Neuron (in vitro differentiated cells): Measurements from ENCODE around the gene LY6G5B.

Experiments
- H2AFZ ChIP-seq: one replicate; pipeline ENCODE4 v1.6.1; 2013; ENCODE audit warnings: low read depth, mild to moderate bottlenecking, inconsistent platforms, low read length, moderate library complexity
- H3K27me3 ChIP-seq: one replicate; pipeline ENCODE4 v1.6.1; 2013; ENCODE audit warnings: low read length; ENCODE audit not compliant: insufficient read depth
- H3K36me3 ChIP-seq: one replicate; pipeline ENCODE4 v1.6.1; 2013; ENCODE audit warnings: low read length; ENCODE audit not compliant: insufficient read depth
- H3K4me1 ChIP-seq: one replicate; pipeline ENCODE4 v1.6.1; 2013; ENCODE audit warnings: low read length; ENCODE audit not compliant: insufficient read depth
- H3K4me3 ChIP-seq: 2 replicates; pipeline ENCODE4 v1.5.1; 2013; ENCODE audit warnings: mild to moderate bottlenecking, low read length, moderate library complexity
- H3K9me3 ChIP-seq: one replicate; pipeline ENCODE4 v1.6.1; 2013; ENCODE audit warnings: low read length

Gene LY6G5B

DNA sequence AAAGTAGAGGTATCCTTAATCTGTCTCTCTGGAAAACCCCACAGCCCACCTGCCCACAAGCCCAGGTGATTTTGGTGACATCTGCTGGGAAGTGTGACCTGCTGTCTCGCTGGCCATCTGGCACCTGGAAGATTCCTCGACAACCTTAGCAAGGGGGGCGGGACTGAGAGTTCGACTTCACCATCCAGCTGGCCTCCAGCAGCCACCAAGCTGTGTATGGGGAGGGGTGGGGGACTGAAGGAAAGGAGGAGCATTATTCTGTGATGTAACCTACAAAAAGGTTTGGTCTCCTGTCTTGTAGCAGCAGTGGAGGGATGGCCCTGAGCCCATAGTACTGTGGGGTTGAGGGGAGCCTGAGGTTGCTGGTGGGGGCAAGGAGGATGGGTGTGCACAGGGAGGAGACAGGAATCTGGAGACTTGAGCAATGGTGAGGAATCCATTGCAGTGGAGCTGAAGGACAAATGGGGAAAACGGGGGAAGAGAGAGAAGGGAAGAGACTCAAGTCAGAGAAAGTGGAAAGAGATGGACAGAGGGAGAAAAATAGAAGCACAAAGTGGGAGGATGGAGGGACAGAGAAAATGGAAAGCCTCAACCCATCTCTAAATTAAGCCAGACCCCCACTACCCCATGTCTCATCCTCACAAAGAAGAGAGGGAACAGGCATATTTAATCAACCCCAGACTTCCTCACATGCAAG, 40.9 kb downstream of the LY6G5B start:
- no peaks in the 10 kb centered on the region for H3K36me3 ChIP-seq
- H3K27me3 ChIP-seq: no peaks in the 10 kb centered on the region

DNA sequence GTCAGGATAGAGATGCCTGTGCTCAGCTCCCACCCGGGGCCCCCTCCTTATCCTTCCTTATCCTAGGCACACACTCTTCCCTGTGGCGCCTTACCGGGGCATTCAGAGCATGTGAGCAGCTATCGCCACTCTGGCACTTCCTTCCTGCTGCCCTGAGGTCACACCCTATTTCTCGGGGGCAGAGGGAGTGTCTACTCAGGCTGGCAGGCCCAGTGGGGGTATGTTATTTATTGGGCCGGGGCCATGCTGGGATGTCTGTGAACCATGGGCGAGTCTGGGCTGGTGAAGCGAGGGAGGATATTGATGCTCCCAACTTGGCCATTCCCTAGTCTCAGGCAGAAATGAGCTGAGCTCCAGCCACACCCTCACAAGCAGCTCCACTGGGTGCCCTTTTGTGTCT, 41.5 kb downstream of the LY6G5B start:
- no peaks in the 10 kb centered on the region for H3K27me3 ChIP-seq
- H2AFZ ChIP-seq: no peak overlapping the region
- no peak overlapping the region for H3K4me3 ChIP-seq
- no peaks in the 10 kb centered on the region for H3K36me3 ChIP-seq
- H3K9me3 ChIP-seq: no peaks in the 10 kb centered on the region
- H3K4me1 ChIP-seq: peaks cover 14% of the 10 kb centered on the region

More for the DNA sequence above, 40.9 kb downstream of the LY6G5B start:
- no peaks in the 10 kb centered on the region for H3K9me3 ChIP-seq
- peaks cover 14% of the 10 kb centered on the region for H3K4me1 ChIP-seq
- H3K4me3 ChIP-seq: no peak overlapping the region
- no peak overlapping the region for H2AFZ ChIP-seq

DNA sequence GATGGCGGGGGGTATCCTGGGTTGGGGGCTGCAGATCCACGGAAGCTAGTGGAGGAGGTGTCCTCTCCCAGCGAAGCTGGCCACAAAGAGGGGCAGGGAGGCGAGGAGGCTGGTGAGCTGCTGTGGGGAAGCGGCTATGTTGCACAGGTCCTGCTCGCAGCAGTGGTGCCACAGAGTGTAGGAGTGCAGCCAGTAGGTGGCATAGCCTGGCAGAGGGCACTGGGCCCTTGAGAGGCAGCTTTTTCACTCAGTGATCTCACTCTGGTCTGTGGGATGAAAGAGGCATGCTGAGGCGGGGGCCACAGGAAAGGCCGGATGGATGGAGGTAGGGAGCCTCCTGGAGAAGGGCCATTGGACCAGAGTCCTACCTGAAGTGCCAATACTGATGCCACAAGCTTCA, 42.5 kb downstream of the LY6G5B start:
- Histone ChIP-seq H3K4me1 (peaks cover 14% of the 10 kb centered on the region), H3K27me3 (no peaks in the 10 kb centered on the region), H3K36me3 (no peaks in the 10 kb centered on the region), H3K9me3 (no peaks in the 10 kb centered on the region), H2AFZ (no peak overlapping the region), H3K4me3 (no peak overlapping the region)

DNA sequence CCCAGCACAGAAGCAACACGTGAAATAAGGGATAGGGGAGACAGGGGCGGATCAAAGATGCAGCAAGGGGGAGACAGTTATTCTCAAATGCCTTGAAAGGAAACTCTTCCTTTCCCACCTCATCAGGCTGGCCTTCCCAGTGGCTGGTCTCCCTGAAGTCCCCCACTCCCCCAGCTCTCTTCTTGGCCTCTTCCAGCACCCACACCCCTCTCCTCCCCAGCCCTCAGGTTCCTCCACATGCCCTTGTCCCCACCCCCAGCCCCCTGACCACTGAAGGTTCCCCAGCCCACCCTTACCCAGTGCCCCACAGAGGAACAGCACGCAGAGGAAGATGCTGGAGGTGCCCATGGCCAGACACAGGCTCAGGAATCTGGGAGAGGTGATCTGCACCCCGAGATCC, 43.7 kb downstream of the LY6G5B start:
- Histone ChIP-seq H3K27me3 (no peaks in the 10 kb centered on the region), H3K4me3 (no peak overlapping the region), H3K4me1 (peaks cover 14% of the 10 kb centered on the region), H2AFZ (peak overlapping the region; percentile 98), H3K9me3 (no peaks in the 10 kb centered on the region), H3K36me3 (no peaks in the 10 kb centered on the region)

DNA sequence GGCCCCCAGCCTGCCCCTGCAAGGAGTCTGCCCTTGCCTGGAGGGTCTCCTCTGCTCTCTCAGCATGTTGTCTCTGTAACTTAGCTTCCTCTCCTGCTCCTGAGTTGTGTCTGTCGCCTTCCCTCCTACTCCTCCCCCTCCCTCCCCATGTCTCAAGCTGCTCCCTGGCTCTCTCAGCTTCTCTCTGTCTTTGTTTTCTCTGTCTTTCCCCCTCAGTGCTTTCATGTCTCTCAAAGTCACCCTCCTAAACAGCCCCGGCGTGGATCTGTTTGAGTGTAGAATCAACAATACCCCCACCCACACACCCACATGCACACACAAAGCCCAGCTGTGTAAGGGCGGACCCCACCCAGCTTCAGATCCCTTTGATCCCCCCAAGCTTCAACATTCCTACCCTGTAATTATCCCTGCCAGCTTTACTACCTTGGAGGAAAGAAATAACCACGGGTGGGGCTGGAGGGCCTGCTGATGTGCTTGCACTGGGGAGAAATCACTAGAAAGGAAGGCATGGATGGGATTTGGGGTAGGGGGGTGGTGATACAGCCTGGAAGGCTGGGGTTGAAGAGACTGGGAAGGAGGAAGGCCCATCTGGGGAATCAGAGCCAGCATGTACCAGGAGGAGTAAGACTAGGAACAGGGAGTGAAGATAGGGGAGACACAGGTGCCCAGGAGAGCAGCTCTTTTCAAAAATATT, 44.4 kb downstream of the LY6G5B start:
- H2AFZ ChIP-seq: peak overlapping the region; percentile 98
- no peak overlapping the region for H3K4me3 ChIP-seq
- no peaks in the 10 kb centered on the region for H3K9me3 ChIP-seq

DNA sequence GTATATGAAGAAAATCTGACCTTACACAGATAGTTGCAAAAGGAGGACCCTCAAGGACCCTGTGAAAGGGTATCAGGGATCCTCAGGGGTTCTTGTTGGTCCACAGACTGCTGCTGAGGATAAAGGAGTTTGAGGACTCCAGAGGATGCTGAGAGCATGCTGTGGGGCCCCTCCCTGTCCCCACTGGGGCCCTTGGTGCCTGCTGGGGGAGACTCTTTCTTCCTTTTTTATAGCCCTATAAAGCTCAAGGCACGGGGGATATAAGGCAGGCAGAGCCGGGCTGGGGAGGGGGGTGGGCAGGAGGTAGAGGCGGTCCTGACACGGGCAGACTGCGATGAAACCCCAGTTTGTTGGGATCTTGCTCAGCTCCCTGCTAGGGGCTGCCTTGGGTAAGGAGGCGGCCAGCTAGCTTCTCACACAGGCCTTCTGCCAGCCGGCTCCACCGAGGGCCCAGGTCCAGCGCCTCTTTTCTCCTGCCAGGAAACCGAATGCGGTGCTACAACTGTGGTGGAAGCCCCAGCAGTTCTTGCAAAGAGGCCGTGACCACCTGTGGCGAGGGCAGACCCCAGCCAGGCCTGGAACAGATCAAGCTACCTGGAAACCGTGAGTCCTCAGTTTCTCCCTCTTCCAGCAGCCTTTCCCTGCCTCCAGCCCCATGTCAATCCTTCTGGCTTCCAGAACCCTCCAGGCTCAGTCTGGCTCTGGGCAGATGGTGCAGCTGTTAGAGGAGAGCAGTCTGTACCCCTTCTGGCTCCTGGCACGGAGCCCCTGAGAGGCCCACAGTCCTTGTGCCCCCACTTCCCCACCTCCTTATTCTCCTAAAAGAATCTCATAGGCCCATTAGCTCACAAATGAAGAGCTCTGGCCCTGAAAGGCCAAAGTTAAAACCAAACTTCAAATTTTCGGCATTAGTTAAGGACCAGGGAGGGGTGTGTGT, 45.5 kb downstream of the LY6G5B start, which contains the start of gene LY6G6D:
TSS of gene LY6G6D (plus strand) at position 327 of the 937 bp plus-strand sequence. CDS start at position 335, 8 bp downstream.
- Histone ChIP-seq H3K9me3 (no peaks in the 10 kb centered on the region), H3K4me3 (no peak within 1 kb of the TSS), H2AFZ (peak within 1 kb of the TSS; percentile 98)

More for the DNA sequence above, 44.4 kb downstream of the LY6G5B start:
- H3K4me1 ChIP-seq: peaks cover 14% of the 10 kb centered on the region
- no peaks in the 10 kb centered on the region for H3K27me3 ChIP-seq
- no peaks in the 10 kb centered on the region for H3K36me3 ChIP-seq

DNA sequence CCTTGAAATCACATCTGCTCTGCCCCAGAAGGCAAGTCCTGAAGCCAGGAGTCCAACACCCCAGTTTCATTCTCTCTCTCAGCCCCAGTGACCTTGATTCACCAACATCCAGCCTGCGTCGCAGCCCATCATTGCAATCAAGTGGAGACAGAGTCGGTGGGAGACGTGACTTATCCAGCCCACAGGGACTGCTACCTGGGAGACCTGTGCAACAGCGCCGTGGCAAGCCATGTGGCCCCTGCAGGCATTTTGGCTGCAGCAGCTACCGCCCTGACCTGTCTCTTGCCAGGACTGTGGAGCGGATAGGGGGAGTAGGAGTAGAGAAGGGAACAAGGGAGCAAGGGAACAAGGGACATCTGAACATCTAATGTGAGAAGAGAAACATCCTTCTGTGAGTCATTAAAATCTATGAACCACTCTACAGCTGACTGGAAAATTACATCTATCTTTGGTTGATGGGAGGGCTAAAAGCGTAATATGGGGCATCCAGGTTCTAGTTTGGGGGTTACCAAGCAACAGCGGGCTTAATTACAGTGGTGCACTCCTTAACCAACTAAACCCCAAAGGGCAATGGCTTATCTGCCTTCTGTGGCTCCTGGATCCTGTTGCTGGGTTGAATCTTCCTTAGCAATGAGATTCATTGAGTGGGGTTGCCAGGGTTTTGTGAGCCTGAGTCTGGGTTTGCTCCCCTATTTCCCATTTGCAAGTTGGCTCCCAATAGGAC, 47.9 kb downstream of the LY6G5B start:
- H3K36me3 ChIP-seq: no peaks in the 10 kb centered on the region
- H3K4me1 ChIP-seq: peaks cover 14% of the 10 kb centered on the region
- H3K9me3 ChIP-seq: no peaks in the 10 kb centered on the region
- no peak overlapping the region for H2AFZ ChIP-seq
- no peaks in the 10 kb centered on the region for H3K27me3 ChIP-seq
- no peak overlapping the region for H3K4me3 ChIP-seq

More for the DNA sequence above, 45.5 kb downstream of the LY6G5B start, which contains the start of gene LY6G6D:
- H3K4me1 ChIP-seq: peaks cover 14% of the 10 kb centered on the region
- H3K27me3 ChIP-seq: no peaks in the 10 kb centered on the region
- H3K36me3 ChIP-seq: no peaks in the 10 kb centered on the region

DNA sequence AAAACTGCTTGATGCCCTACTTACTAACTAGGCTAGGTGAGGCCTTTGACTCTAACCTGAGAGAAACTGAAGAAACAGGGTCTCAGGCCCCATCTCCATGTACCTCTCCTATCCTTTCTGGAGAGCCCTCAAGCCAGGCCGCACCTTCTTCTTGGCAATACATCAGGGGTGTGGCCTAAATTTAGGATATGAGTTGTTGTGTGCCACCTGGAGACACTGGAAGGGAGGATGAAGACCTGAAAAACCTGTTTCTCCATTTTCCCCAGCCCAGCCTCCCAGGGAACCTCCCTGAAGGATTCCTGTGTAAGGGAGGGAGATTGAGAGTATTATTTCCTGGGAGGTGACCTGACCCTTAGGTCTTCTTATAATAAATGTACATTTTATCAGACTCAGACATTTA, 48.5 kb downstream of the LY6G5B start:
- no peaks in the 10 kb centered on the region for H3K36me3 ChIP-seq
- peaks cover 13% of the 10 kb centered on the region for H3K4me1 ChIP-seq
- H3K27me3 ChIP-seq: no peaks in the 10 kb centered on the region
- H2AFZ ChIP-seq: no peak overlapping the region
- no peak overlapping the region for H3K4me3 ChIP-seq
- no peaks in the 10 kb centered on the region for H3K9me3 ChIP-seq

DNA sequence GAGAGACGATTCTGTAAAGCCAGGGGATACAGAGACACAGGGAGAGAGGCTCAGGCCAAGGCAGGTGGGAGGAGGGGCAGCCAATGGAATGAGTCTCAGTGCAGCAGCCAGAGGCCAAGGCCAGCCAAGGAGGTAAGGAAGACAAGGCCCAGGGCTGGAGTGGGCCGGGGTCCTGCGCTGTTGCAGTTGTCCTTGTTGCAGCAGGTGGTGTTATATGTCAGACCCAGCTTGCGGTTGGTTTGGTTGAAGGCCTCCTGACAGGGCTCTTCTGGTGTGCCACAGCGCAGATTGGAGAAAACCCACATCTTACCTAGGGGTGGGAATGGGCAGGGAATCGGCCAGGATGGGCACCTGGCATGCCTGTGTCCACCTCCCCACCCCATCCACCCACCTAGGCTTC, 49.2 kb downstream of the LY6G5B start:
- H2AFZ ChIP-seq: no peak overlapping the region
- H3K4me1 ChIP-seq: peaks cover 5% of the 10 kb centered on the region
- no peak overlapping the region for H3K4me3 ChIP-seq
- H3K36me3 ChIP-seq: no peaks in the 10 kb centered on the region
- no peaks in the 10 kb centered on the region for H3K9me3 ChIP-seq
- no peaks in the 10 kb centered on the region for H3K27me3 ChIP-seq

DNA sequence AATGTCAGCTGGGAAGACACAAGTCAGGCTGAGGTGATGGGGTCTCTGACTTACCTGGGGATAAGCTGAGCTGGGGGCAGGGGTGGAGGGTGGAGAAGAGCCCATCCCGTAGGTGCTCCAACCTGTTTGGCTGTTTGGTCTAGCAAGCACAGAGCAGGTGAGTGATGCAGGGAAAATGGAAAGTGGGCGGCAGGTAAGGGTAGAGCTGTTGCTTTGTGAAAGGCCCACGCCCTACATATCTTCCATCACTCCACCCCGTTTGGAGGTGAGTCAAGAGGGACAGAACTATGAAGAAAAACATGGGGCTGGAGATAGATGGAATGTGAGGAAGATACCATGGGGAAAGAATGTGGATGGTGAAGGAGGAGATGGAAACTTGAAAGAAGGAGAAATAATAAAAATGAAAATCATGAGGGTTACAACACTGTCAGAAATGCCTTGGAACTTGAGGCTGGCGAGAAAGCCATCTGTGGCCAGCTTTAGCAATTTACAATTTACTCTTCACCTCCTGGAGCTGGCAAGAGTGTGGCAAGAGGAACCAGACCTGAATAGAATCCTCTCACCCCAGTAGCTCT, 50.5 kb downstream of the LY6G5B start:
- H3K36me3 ChIP-seq: peaks cover 3% of the 10 kb centered on the region
- H3K27me3 ChIP-seq: no peaks in the 10 kb centered on the region
- H3K9me3 ChIP-seq: no peaks in the 10 kb centered on the region
- no peak overlapping the region for H2AFZ ChIP-seq
- no peaks in the 10 kb centered on the region for H3K4me1 ChIP-seq
- H3K4me3 ChIP-seq: no peak overlapping the region

DNA sequence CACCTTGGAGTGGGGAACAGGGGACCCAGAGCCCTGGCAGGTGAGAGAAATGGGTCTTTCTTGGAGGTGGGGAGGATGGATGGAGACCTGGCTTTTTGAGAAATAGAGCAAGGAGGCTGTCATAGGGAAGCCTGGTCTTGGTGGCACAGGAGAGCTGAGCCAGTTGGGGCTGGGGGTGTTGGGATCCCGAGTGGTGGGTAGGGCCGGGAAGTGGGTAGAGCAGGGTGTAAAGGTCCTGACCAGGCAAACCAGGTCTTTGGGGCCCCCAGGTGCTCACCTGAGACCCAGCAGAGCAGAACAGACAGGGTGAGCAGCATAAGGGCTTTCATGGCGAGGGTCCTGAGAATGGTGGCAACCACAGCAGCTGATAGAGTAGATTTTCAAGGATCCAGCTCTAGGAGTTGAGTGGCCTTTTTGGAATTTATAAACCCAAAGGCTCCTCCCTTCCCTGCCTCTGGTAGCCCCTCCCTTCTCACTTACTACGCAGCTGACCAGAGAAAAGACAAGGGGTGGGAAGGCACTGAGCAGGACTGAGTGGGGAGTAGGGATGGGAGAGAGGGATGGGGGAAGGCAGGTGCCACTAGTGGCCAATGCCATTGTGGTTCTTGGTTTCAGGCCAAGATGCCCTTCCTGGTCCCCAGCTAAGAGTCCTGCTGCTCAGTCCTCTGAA, 51.7 kb downstream of the LY6G5B start, which contains the start of gene LY6G6C:
TSS of gene LY6G6C (minus strand) at position 396 of the 670 bp plus-strand sequence. CDS start at position 329, 67 bp downstream.
- Histone ChIP-seq H3K4me3 (no peak within 1 kb of the TSS), H3K36me3 (peaks cover 12% of the 10 kb centered on the region), H2AFZ (no peak within 1 kb of the TSS), H3K9me3 (no peaks in the 10 kb centered on the region), H3K27me3 (no peaks in the 10 kb centered on the region), H3K4me1 (no peaks in the 10 kb centered on the region)

DNA sequence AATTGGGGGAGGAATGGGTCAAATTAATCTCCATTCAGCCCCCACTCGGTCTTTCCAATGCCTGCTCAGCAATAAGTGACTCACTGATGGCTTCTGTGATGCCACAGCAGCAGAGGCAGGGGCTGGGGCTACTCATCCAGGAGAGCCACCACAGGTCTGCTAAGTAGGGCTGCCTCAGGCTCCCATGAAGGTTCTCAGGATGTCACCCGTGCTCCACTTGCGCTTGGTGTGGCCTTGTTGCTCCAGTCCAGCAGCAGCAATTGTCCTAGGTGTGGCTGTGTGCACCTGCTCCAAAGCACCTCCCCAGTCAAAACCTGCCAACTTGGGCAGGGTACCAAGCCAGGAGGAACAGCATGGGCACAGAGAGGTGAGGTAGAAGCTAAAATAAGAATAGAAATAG, 52.4 kb downstream of the LY6G5B start:
- no peak overlapping the region for H2AFZ ChIP-seq
- H3K27me3 ChIP-seq: no peaks in the 10 kb centered on the region
- H3K4me3 ChIP-seq: no peak overlapping the region
- H3K36me3 ChIP-seq: peaks cover 19% of the 10 kb centered on the region
- H3K9me3 ChIP-seq: no peaks in the 10 kb centered on the region
- no peaks in the 10 kb centered on the region for H3K4me1 ChIP-seq
